BJ (cell line): ENCODE measurements around the gene C12orf56. TPM values are rescaled to one million over a fixed set of nuclear protein-coding genes. Genes with fewer than 3 reads are reported as not detected.
"Not testable (repeated sequence)": the region's sequence is repeated elsewhere in the genome, so short reads cannot be mapped to it uniquely, and the experiment has no call there.

Source experiments
- CTCF ChIA-PET: fragments of 350-600 bp; formaldehyde crosslinking; extraction: SDS; loops from one replicate; lab custom pipeline; 2021; ENCODE audit warnings: antibody characterized with exemption, inconsistent platforms; lab: Yijun Ruan, JAX
- POLR2A ChIA-PET: fragments of 300-600 bp; sonication (Branson Sonifier 250); formaldehyde crosslinking; extraction: SDS; loops from one replicate; lab custom pipeline; 2021; ENCODE audit warnings: antibody characterized with exemption; lab: Charles Lee
- DNase-seq: peaks from one replicate; pipeline ENCODE4 v3.0.0-alpha.2; 2011; ENCODE audit warnings: low read depth
- H3K27me3 ChIP-seq: 2 replicates; pipeline ENCODE4 v1.6.0; 2011; ENCODE audit warnings: low read length; ENCODE audit not compliant: control insufficient read depth, insufficient read depth
- H3K36me3 ChIP-seq: 2 replicates; pipeline ENCODE4 v1.5.1; 2011; ENCODE audit warnings: low read length; ENCODE audit not compliant: control insufficient read depth, insufficient read depth
- H3K4me3 ChIP-seq: 2 replicates; pipeline ENCODE4 v1.5.1; 2011; ENCODE audit warnings: low read depth, mild to moderate bottlenecking, control low read depth, low read length
- polyA plus RNA-seq: library from polyadenylated mRNA; depleted of rRNA; stranded (reverse); fragments of >200 nt; gene quantifications from 2 replicates; pipeline ENCODE4 v1.2.3, GENCODE V29; 2011; rRNA removed
- small RNA-seq: library from RNA; depleted of rRNA; stranded (forward); fragments of <200 nt; gene quantifications from one replicate; pipeline ENCODE3, GENCODE V24; 2012; ENCODE audit warnings: low replicate concordance, low read depth; ENCODE audit not compliant: insufficient read length
- TF ChIP-seq, protein P1 (sequence below): IDR thresholded peaks from 2 replicates; pipeline ENCODE4 v1.5.1; 2011; ENCODE audit warnings: low read depth, mild to moderate bottlenecking, control low read depth, inconsistent platforms, low read length, moderate library complexity; ENCODE audit not compliant: insufficient read depth

The C12orf56 gene
- polyA plus RNA-seq, 1 experiment = not detected

- POLR2A ChIA-PET = no interaction called here
- no peak overlapping the region for H3K4me3 ChIP-seq
- DNase-seq = no peak
- H3K36me3 ChIP-seq = no peaks in the 10 kb centered on the region
- TF ChIP-seq, protein P1, sequence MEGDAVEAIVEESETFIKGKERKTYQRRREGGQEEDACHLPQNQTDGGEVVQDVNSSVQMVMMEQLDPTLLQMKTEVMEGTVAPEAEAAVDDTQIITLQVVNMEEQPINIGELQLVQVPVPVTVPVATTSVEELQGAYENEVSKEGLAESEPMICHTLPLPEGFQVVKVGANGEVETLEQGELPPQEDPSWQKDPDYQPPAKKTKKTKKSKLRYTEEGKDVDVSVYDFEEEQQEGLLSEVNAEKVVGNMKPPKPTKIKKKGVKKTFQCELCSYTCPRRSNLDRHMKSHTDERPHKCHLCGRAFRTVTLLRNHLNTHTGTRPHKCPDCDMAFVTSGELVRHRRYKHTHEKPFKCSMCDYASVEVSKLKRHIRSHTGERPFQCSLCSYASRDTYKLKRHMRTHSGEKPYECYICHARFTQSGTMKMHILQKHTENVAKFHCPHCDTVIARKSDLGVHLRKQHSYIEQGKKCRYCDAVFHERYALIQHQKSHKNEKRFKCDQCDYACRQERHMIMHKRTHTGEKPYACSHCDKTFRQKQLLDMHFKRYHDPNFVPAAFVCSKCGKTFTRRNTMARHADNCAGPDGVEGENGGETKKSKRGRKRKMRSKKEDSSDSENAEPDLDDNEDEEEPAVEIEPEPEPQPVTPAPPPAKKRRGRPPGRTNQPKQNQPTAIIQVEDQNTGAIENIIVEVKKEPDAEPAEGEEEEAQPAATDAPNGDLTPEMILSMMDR = no peak
- H3K27me3 ChIP-seq = no peaks in the 10 kb centered on the region
- CTCF ChIA-PET = interaction anchor here (2.8 kb wide), 1 partner anchor 375 kb away, joined by 10 read pairs; the partner anchor contains the start of gene SRGAP1
Measured at GRCh38 chr12:64219145-64219544, 171.4 kb downstream of the C12orf56 start.

DNA sequence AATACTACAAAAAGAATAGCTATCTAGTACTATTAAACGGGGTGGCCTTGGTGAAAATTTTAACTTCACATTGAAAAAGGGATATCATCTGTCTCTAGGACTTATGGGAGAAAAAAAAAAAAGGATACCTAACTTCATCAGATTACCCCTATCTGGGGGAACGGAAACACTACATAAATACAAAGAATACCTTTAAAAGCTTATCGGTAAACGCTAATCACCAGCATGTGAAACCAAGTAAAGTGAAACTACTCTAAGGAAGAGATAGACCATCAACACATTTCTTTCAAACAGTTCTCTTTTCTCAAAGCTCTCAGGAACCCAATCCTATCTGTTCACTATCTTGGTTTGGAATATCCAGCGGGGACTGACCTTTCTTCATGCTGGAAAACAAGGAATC, 172.0 kb downstream of the C12orf56 start:
- no peak for DNase-seq
- no peak overlapping the region for H3K4me3 ChIP-seq
- H3K27me3 ChIP-seq = no peaks in the 10 kb centered on the region
- ChIA-PET POLR2A (no interaction called here), CTCF (interaction anchor here (0.9 to 2.8 kb wide), 3 partner anchors 24 to 374 kb away, joined by 3 to 10 read pairs (median 4); partner anchors contain the start of gene SRGAP1)
- TF ChIP-seq, protein P1 = no peak
- no peaks in the 10 kb centered on the region for H3K36me3 ChIP-seq

- H3K4me3 ChIP-seq, H3K36me3 ChIP-seq, DNase-seq, H3K27me3 ChIP-seq, POLR2A ChIA-PET: not testable (repeated sequence)
- CTCF ChIA-PET = interaction anchor here (2.8 kb wide), 1 partner anchor 374 kb away, joined by 10 read pairs; the partner anchor contains the start of gene SRGAP1
Measured at GRCh38 chr12:64217643-64218042, 172.9 kb downstream of the C12orf56 start.

DNA sequence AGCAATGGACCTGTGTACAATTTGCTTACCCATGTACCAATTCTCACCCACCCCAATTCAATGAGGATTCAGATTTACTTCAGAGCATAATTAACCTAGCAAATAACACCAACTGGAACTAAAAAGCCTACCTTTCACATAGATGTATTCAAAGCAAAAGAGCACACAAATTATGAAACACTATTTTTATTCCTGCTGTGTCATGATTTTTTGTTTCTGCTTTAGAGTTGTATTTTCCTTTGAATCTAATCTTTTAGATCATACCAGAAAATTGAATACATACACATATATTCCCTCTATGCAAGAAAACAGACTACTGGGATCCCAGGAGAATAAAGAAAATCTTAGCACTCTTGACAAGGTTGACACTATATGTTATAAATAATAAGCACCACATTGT, 174.3 kb downstream of the C12orf56 start:
- DNase-seq = no peak
- no peak overlapping the region for H3K4me3 ChIP-seq
- TF ChIP-seq, protein P1 = no peak
- H3K27me3 ChIP-seq = no peaks in the 10 kb centered on the region
- H3K36me3 ChIP-seq = no peaks in the 10 kb centered on the region
- CTCF ChIA-PET = interaction anchor here (0.8 to 1.0 kb wide), 2 partner anchors 32 to 372 kb away, joined by 3 to 5 read pairs; partner anchors contain the start of gene SRGAP1
- POLR2A ChIA-PET = no interaction called here

Small RNAs within 50 kb of the gene (small RNA-seq; reads per million reads assigned to genes)
- not detected for gene RF01210
- not detected for gene RNU5A-7P

Other genes starting within 250 kb of the C12orf56 start
- 3.3 and 3.8 TPM in 2 replicates for gene KICS2, start 168.5 kb downstream of the C12orf56 start, polyA plus RNA-seq
- gene XPOT, start 13.6 kb upstream of the C12orf56 start, polyA plus RNA-seq = 77.4 and 188 TPM in 2 replicates
- 5.7 and 15.0 TPM in 2 replicates for gene TBK1, start 61.4 kb upstream of the C12orf56 start, polyA plus RNA-seq
- 22.3 and 27.7 TPM in 2 replicates for gene RASSF3, start 219.7 kb upstream of the C12orf56 start, polyA plus RNA-seq